ENCODE results near the gene TMEM131L. TPM values are rescaled to one million over a fixed set of nuclear protein-coding genes. Genes with fewer than 3 reads are reported as not detected.
"Not testable (repeated sequence)": the region's sequence is repeated elsewhere in the genome, so short reads cannot be mapped to it uniquely, and the experiment has no call there.

The TMEM131L gene
- total and polyA plus RNA-seq, 5 donors: 4.6 to 13.3 (median 10.0) TPM

DNA sequence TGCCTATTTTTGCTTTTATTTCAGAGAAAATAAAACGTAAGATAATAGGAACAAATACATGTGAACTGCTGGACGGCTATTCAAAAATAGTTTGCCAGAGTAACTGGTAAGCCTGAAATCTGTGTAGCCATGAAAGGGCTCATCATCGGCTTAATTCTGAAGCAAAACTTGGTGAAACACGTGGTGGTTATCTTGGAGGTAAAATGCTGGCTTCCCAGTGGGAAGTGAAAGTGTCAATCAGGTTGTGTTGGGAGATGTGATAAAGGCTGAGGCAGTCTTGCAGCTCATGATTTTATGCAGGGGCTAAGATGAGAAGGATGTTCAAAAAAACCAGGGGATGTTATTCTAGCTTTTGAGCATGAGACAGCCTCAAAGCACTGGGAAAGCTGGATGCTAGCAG is 181.8 kb downstream of the TMEM131L start:
- no peaks in the 10 kb centered on the region for H3K9me3 ChIP-seq (ENCODE audit: control insufficient read depth, low read length)
- no peaks in the 10 kb centered on the region for H3K27me3 ChIP-seq (ENCODE audit: control insufficient read depth, insufficient read depth)
- intact Hi-C loops (cut with DNase I): no loop called here
- ATAC-seq: no peak
- H3K4me3 ChIP-seq (ENCODE audit: low read length): no peak overlapping the region
- no peak overlapping the region for H3K27ac ChIP-seq (ENCODE audit: low read length)
- DNase-seq: no peak
- WGBS: 55% methylated on average over 4 of the region's 4 CpGs
- H3K4me1 ChIP-seq (ENCODE audit: control insufficient read depth, insufficient read depth, low read length): peaks cover 5% of the 10 kb centered on the region

DNA sequence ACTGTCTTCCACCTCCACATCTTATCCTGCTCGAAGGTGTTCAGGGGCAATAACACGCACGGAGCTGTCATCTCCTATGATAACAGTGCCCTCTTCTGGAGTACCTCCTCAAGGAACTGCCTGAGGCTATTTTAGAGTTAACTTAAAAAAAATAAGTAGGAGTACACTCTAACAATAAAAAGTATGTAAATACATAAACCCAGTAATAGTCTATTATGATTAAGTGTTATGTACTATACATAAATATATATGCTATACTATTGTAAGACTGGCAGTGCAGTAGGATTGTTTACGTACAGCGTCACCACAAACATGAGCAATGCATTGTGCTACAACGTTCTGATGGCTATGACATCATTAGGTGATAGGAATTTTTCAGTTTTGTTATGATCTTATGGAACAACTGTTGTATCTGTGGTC is 183.4 kb downstream of the TMEM131L start:
- ATAC-seq: no peak
- 56% methylated on average over 6 of the region's 6 CpGs for WGBS
- Histone ChIP-seq H3K27ac (ENCODE audit: low read length) (no peak overlapping the region), H3K27me3 (ENCODE audit: control insufficient read depth, insufficient read depth) (no peaks in the 10 kb centered on the region), H3K9me3 (ENCODE audit: control insufficient read depth, low read length) (no peaks in the 10 kb centered on the region), H3K4me3 (ENCODE audit: low read length) (no peak overlapping the region), H3K4me1 (ENCODE audit: control insufficient read depth, insufficient read depth, low read length) (peaks cover 5% of the 10 kb centered on the region)
- intact Hi-C loops (cut with DNase I): no loop called here
- DNase-seq: no peak

DNA sequence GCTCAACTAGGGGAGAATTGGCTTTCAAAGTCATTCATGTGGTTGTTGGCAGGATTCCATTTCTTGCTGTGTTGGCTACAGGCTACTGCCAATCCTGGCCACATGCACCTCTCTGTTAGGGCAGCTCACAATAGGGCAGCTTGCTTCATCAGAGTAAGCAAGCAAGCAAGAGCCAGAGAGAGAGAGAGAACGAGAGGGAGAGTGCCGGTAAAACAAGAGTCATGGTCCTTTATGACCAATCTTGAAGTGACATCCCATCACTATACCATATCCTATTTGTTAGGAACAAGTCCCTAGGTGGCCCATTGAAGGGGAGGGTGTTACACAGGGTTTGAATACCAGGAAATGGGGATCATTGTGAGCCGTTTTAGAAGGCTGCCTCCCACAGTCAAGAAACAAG is 185.0 kb downstream of the TMEM131L start:
- ATAC-seq (peak in 1 of 2 donors; percentile 15), DNase-seq (no peak)
- peak overlapping the region; percentile 58 for H3K27ac ChIP-seq (ENCODE audit: low read length)
- H3K4me3 ChIP-seq (ENCODE audit: low read length): no peak overlapping the region
- H3K9me3 ChIP-seq (ENCODE audit: control insufficient read depth, low read length): no peaks in the 10 kb centered on the region
- no peaks in the 10 kb centered on the region for H3K27me3 ChIP-seq (ENCODE audit: control insufficient read depth, insufficient read depth)
- intact Hi-C loops (cut with DNase I): no loop called here
- H3K4me1 ChIP-seq (ENCODE audit: control insufficient read depth, insufficient read depth, low read length): peaks cover 5% of the 10 kb centered on the region
- WGBS: 52% methylated on average over 3 of the region's 3 CpGs

DNA sequence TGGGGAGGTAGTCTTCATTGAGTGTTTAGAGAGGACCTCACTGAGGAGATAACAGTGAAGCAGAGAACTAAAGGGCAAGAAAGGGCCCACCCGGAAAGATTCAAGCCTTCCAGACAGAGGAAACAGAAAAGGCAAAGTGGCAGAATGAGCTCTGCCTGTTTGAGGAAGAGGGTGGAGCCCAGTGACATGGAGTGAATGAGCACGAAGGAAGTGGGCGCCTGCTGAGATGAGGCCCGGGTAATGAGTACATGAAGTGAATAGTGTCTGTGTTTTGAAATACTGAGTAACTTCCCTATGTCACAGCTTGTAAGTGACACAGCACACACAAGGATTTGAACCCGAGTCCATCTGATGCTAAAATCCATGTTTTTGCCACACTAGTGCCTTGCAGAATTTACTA is 185.4 kb downstream of the TMEM131L start:
- intact Hi-C loops (cut with DNase I): no loop called here
- peak; percentile 69 to 84 for ATAC-seq
- Histone ChIP-seq H3K4me1 (ENCODE audit: control insufficient read depth, insufficient read depth, low read length) (peaks cover 5% of the 10 kb centered on the region), H3K27me3 (ENCODE audit: control insufficient read depth, insufficient read depth) (no peaks in the 10 kb centered on the region), H3K4me3 (ENCODE audit: low read length) (no peak overlapping the region), H3K27ac (ENCODE audit: low read length) (peak overlapping the region; percentile 84), H3K9me3 (ENCODE audit: control insufficient read depth, low read length) (no peaks in the 10 kb centered on the region)
- DNase-seq: peak; percentile 45 to 75 (median 73)
- 48% methylated on average over 5 of the region's 5 CpGs for WGBS

GRCh38 chr4:153652051-153652784 is 186.1 kb downstream of the TMEM131L start:
- 72% methylated on average over 11 of the region's 11 CpGs for WGBS
- Histone ChIP-seq H3K4me1 (ENCODE audit: control insufficient read depth, insufficient read depth, low read length) (peaks cover 5% of the 10 kb centered on the region), H3K4me3 (ENCODE audit: low read length) (no peak overlapping the region), H3K27ac (ENCODE audit: low read length) (peak overlapping the region; percentile 84), H3K9me3 (ENCODE audit: control insufficient read depth, low read length) (no peaks in the 10 kb centered on the region), H3K27me3 (ENCODE audit: control insufficient read depth, insufficient read depth) (no peaks in the 10 kb centered on the region)
- intact Hi-C loops (cut with DNase I): no loop called here
- DNase-seq (peak in 1 of 3 donors; percentile 65), ATAC-seq (peak; percentile 65 to 71)

GRCh38 chr4:153655002-153655541 is 188.9 kb downstream of the TMEM131L start:
- no peak for DNase-seq
- intact Hi-C loops (cut with DNase I): no loop called here
- WGBS: 52% methylated on average over 4 of the region's 4 CpGs
- H3K9me3 ChIP-seq (ENCODE audit: control insufficient read depth, low read length): no peaks in the 10 kb centered on the region
- no peaks in the 10 kb centered on the region for H3K27me3 ChIP-seq (ENCODE audit: control insufficient read depth, insufficient read depth)
- peaks cover 5% of the 10 kb centered on the region for H3K4me1 ChIP-seq (ENCODE audit: control insufficient read depth, insufficient read depth, low read length)
- H3K27ac ChIP-seq (ENCODE audit: low read length): peak overlapping the region; percentile 81
- H3K4me3 ChIP-seq (ENCODE audit: low read length): no peak overlapping the region
- ATAC-seq: no peak

DNA sequence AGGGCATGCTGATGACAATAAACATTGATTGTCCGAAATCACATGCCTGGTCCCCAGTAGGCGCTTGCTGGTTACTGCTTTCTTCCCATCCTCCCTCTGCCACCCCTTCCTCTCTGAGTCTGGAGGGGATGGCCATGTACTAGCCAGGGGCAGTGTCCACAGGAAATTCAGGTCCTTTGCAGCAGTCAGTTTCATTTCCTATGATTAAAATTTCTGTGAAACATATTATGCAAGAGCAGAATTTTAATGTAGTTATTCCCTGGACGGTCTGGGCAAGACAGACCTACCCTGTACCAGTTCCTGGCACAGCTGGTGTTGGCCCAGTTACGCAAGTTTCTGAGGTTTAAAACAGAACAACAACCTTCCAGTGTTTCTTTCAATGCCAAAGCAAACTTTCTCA is 189.8 kb downstream of the TMEM131L start:
- H3K4me1 ChIP-seq (ENCODE audit: control insufficient read depth, insufficient read depth, low read length): peaks cover 5% of the 10 kb centered on the region
- WGBS: 70% methylated on average over 4 of the region's 4 CpGs
- DNase-seq: peak; percentile 51 to 61 (median 60)
- intact Hi-C loops (cut with DNase I): no loop called here
- H3K4me3 ChIP-seq (ENCODE audit: low read length): no peak overlapping the region
- ATAC-seq: peak; percentile 59 to 61
- H3K27ac ChIP-seq (ENCODE audit: low read length): peak overlapping the region; percentile 48
- H3K27me3 ChIP-seq (ENCODE audit: control insufficient read depth, insufficient read depth): no peaks in the 10 kb centered on the region
- no peaks in the 10 kb centered on the region for H3K9me3 ChIP-seq (ENCODE audit: control insufficient read depth, low read length)

DNA sequence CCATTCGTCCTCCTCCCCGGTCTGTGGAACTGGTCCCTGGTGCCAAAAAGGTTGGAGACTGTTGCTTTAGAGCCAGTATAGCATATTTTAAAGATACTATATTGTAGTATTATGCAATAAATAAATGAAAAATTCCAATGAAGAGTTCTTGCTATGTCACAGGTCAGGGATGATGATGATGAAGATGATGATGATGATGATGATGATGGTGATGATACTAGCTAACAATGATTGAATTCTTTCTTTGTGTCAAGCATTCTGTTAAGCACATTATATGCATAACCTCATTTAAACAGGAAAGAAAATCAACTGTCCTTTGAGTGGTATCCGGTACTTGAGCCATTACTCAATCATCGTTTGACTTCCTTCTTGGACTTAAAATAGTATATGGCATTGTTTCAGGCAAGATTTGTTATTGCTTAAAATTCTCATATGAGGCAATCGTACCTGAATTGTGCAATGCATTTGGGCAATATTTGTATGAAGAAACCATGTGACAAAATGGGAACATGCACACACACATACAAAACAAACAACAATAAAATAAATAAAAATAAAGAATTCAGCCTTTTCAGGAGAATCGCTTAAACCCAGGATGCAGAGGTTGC is 195.2 kb downstream of the TMEM131L start:
- peak; percentile 51 to 65 for ATAC-seq
- Histone ChIP-seq H3K9me3 (ENCODE audit: control insufficient read depth, low read length) (no peaks in the 10 kb centered on the region), H3K4me1 (ENCODE audit: control insufficient read depth, insufficient read depth, low read length) (no peaks in the 10 kb centered on the region), H3K27me3 (ENCODE audit: control insufficient read depth, insufficient read depth) (no peaks in the 10 kb centered on the region), H3K27ac (ENCODE audit: low read length) (no peak overlapping the region), H3K4me3 (ENCODE audit: low read length) (no peak overlapping the region)
- 53% methylated on average over 6 of the region's 6 CpGs for WGBS
- intact Hi-C loops (cut with DNase I): no loop called here
- DNase-seq: no peak

GRCh38 chr4:153661908-153662307 is 195.7 kb downstream of the TMEM131L start:
- Histone ChIP-seq H3K27ac (ENCODE audit: low read length) (no peak overlapping the region), H3K27me3 (ENCODE audit: control insufficient read depth, insufficient read depth) (no peaks in the 10 kb centered on the region), H3K4me3 (ENCODE audit: low read length) (no peak overlapping the region), H3K9me3 (ENCODE audit: control insufficient read depth, low read length) (no peaks in the 10 kb centered on the region), H3K4me1 (ENCODE audit: control insufficient read depth, insufficient read depth, low read length) (no peaks in the 10 kb centered on the region)
- 96% methylated on average over 1 of the region's 1 CpG for WGBS
- ATAC-seq (no peak), DNase-seq (no peak)
- intact Hi-C loops (cut with DNase I): no loop called here

GRCh38 chr4:153663667-153664066 is 197.5 kb downstream of the TMEM131L start:
- Histone ChIP-seq H3K9me3 (ENCODE audit: control insufficient read depth, low read length) (no peaks in the 10 kb centered on the region), H3K27ac (ENCODE audit: low read length) (no peak overlapping the region), H3K4me1 (ENCODE audit: control insufficient read depth, insufficient read depth, low read length) (no peaks in the 10 kb centered on the region), H3K4me3 (ENCODE audit: low read length) (no peak overlapping the region), H3K27me3 (ENCODE audit: control insufficient read depth, insufficient read depth) (no peaks in the 10 kb centered on the region)
- ATAC-seq (no peak), DNase-seq (no peak)
- intact Hi-C loops (cut with DNase I): no loop called here
- 81% methylated on average over 1 of the region's 1 CpG for WGBS

DNA sequence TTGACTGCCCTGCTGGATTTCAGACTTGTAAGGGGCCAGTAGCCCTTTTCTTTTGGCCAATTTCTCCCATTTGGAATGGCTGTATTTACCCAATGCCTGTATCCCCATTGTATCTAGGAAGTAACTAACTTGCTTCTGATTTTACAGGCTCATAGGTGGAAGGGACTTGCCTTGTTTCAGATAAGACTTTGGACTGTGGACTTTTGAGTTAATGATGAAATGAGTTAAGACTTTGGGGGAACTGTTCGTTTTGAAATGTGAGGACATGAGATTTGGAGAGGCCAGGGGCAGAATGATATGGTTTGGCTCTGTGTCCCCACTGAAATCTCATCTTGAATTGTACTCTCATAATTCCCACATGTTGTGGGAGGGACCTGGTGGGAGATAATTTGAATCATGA is 200.3 kb downstream of the TMEM131L start:
- H3K4me1 ChIP-seq (ENCODE audit: control insufficient read depth, insufficient read depth, low read length); ATAC-seq; intact Hi-C loops (cut with DNase I); H3K9me3 ChIP-seq (ENCODE audit: control insufficient read depth, low read length); H3K4me3 ChIP-seq (ENCODE audit: low read length); H3K27me3 ChIP-seq (ENCODE audit: control insufficient read depth, insufficient read depth); H3K27ac ChIP-seq (ENCODE audit: low read length); DNase-seq: not testable (repeated sequence)
- WGBS: 45% methylated on average over 1 of the region's 1 CpG

Measured in right cardiac atrium (tissue), 5 donors.